Stomach (tissue), 4 donors: ENCODE results near the gene USHBP1.

Experiments
- EP300 ChIP-seq: sonication (generic); formaldehyde crosslinking; IDR thresholded peaks from one replicate; pipeline ENCODE4 v1.6.1; 2017; ENCODE audit warnings: antibody characterized with exemption
- POLR2A ChIP-seq, 4 donors: fragments of 450-650 bp; IDR thresholded peaks; one replicate each; pipeline ENCODE4 v1.6.1; 2016; ENCODE audit warnings: antibody characterized with exemption in 4 of 4, control low read depth in 2 of 4, mild to moderate bottlenecking in 1 of 4, moderate library complexity in 1 of 4
- POLR2AphosphoS5 ChIP-seq, 3 donors: sonication (generic); formaldehyde crosslinking; IDR thresholded peaks; one replicate each; pipeline ENCODE4 v1.6.1; 2016; ENCODE audit warnings: antibody characterized with exemption in 3 of 3
- TF ChIP-seq, protein P1 (sequence below), 7 experiments: fragments of 450-650 bp in 4 of 7; fragments of 200-600 bp in 3 of 7; sonication (generic) in 3 of 7; IDR thresholded peaks; one replicate each; pipeline ENCODE4 v1.5.1; 2016 to 2019; ENCODE audit warnings: antibody characterized with exemption in 7 of 7, control low read depth in 2 of 7, mild to moderate bottlenecking in 1 of 7

DNA sequence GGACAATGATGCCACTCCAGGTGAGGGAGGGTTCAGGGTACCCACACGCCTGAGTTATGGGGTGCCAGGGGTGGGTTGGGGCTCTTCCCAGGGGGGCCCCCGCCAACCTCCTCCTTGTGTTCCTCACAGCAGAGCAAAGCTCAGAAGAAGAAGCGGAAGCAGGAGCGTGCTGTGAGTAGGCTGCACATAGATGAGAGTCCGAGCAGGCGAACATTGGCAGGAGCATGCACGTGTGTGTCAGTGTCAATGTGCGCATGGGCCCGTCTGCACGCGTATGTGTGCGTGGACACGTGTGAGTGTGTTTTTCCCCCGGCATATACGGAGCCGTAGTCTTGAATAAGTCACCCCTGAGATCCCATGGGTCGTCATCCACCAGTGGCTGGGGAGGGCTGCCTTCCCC is 61.8 kb downstream of the USHBP1 start:
- TF ChIP-seq, protein P1, sequence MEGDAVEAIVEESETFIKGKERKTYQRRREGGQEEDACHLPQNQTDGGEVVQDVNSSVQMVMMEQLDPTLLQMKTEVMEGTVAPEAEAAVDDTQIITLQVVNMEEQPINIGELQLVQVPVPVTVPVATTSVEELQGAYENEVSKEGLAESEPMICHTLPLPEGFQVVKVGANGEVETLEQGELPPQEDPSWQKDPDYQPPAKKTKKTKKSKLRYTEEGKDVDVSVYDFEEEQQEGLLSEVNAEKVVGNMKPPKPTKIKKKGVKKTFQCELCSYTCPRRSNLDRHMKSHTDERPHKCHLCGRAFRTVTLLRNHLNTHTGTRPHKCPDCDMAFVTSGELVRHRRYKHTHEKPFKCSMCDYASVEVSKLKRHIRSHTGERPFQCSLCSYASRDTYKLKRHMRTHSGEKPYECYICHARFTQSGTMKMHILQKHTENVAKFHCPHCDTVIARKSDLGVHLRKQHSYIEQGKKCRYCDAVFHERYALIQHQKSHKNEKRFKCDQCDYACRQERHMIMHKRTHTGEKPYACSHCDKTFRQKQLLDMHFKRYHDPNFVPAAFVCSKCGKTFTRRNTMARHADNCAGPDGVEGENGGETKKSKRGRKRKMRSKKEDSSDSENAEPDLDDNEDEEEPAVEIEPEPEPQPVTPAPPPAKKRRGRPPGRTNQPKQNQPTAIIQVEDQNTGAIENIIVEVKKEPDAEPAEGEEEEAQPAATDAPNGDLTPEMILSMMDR (IDR thresholded peaks at IDR 0.05), result no peak
- TF ChIP-seq EP300 (no peak), POLR2AphosphoS5 (IDR thresholded peaks at IDR 0.05) (no peak), POLR2A (IDR thresholded peaks at IDR 0.05) (no peak)
